D341Med (cell line): ENCODE measurements around the gene AIPL1.

Source experiments
- DNase-seq: peaks from one replicate; pipeline ENCODE4 v3.0.0; 2012; ENCODE audit warnings: low spot score

AIPL1 gene

GRCh38 chr17:6448473-6448872 is 13.6 kb upstream of the AIPL1 start:
- no peak for DNase-seq

- no peak for DNase-seq
Observed at GRCh38 chr17:6446516-6447100, 11.7 kb upstream of the AIPL1 start.

- no peak for DNase-seq
Observed at GRCh38 chr17:6444571-6445335, 9.8 kb upstream of the AIPL1 start.

GRCh38 chr17:6443692-6444570 is 9.0 kb upstream of the AIPL1 start, which contains the start of gene PIMREG:
PIMREG (plus strand) TSS chr17:6444455; CDS start chr17:6445111, 656 bp downstream.
- peak; percentile 94 for DNase-seq

- no peak for DNase-seq
Observed at GRCh38 chr17:6442775-6443174, 7.9 kb upstream of the AIPL1 start.

- DNase-seq = no peak
Observed at GRCh38 chr17:6439951-6440350, 5.0 kb upstream of the AIPL1 start.

- DNase-seq = no peak
Observed at GRCh38 chr17:6437956-6438355, 3.0 kb upstream of the AIPL1 start.

GRCh38 chr17:6437466-6437865 is 2.5 kb upstream of the AIPL1 start:
- no peak for DNase-seq

GRCh38 chr17:6435968-6436367 is 1.0 kb upstream of the AIPL1 start:
- peak; percentile 75 for DNase-seq

GRCh38 chr17:6430769-6431168 is 4.2 kb downstream of the AIPL1 start:
- DNase-seq = no peak

- no peak for DNase-seq
Observed at GRCh38 chr17:6429266-6429665, 5.7 kb downstream of the AIPL1 start.

GRCh38 chr17:6428207-6428965 is 6.5 kb downstream of the AIPL1 start:
- no peak for DNase-seq

- DNase-seq = no peak
Observed at GRCh38 chr17:6427279-6427781, 7.6 kb downstream of the AIPL1 start.

GRCh38 chr17:6426356-6427101 is 8.4 kb downstream of the AIPL1 start:
- no peak for DNase-seq

GRCh38 chr17:6425407-6425806 is 9.5 kb downstream of the AIPL1 start:
- no peak for DNase-seq

GRCh38 chr17:6423931-6424330 is 11.0 kb downstream of the AIPL1 start:
- DNase-seq = no peak

GRCh38 chr17:6422654-6423241 is 12.2 kb downstream of the AIPL1 start:
- no peak for DNase-seq

- DNase-seq = peak; percentile 73
Observed at GRCh38 chr17:6421700-6422604, 13.0 kb downstream of the AIPL1 start.

- peak; percentile 45 for DNase-seq
Observed at GRCh38 chr17:6420173-6420641, 14.7 kb downstream of the AIPL1 start.
